HG03103 (cell line): ENCODE data around the gene VEZT.

Experiments
- ATAC-seq: cut with Tn5 transposase; IDR thresholded peaks from one replicate; pipeline ENCODE4 v1.9.1; 2021; ENCODE audit warnings: low read depth; ENCODE audit not compliant: unreplicated experiment

The VEZT gene

GRCh38 chr12:95248604-95249360 is 31.2 kb downstream of the VEZT start:
- no peak for ATAC-seq

GRCh38 chr12:95253386-95253785 is 35.8 kb downstream of the VEZT start:
- ATAC-seq = no peak

- ATAC-seq = no peak
These were observed 39.9 kb downstream of the VEZT start for GRCh38 chr12:95257541-95257940.

- ATAC-seq = no peak
These were observed 40.5 kb downstream of the VEZT start for GRCh38 chr12:95258151-95258550.

GRCh38 chr12:95258803-95259202 is 41.2 kb downstream of the VEZT start:
- no peak for ATAC-seq

GRCh38 chr12:95259368-95259767 is 41.8 kb downstream of the VEZT start:
- ATAC-seq = no peak

GRCh38 chr12:95261109-95261508 is 43.5 kb downstream of the VEZT start:
- no peak for ATAC-seq

- ATAC-seq = no peak
These were observed 45.2 kb downstream of the VEZT start for GRCh38 chr12:95262808-95263207.

- ATAC-seq = no peak
These were observed 48.2 kb downstream of the VEZT start for GRCh38 chr12:95265765-95266164.

GRCh38 chr12:95266254-95266653 is 48.6 kb downstream of the VEZT start:
- no peak for ATAC-seq

- no peak for ATAC-seq
These were observed 52.3 kb downstream of the VEZT start for GRCh38 chr12:95269892-95270291.

GRCh38 chr12:95271465-95271864 is 53.9 kb downstream of the VEZT start:
- ATAC-seq = no peak

GRCh38 chr12:95277139-95277538 is 59.5 kb downstream of the VEZT start:
- ATAC-seq = no peak

- ATAC-seq = no peak
These were observed 62.2 kb downstream of the VEZT start for GRCh38 chr12:95279856-95280255.

- ATAC-seq = no peak
These were observed 64.7 kb downstream of the VEZT start for GRCh38 chr12:95282266-95282665.

- ATAC-seq = no peak
These were observed 65.8 kb downstream of the VEZT start for GRCh38 chr12:95283371-95283770.

GRCh38 chr12:95286713-95287112 is 69.1 kb downstream of the VEZT start:
- ATAC-seq = no peak

GRCh38 chr12:95291501-95291900 is 73.9 kb downstream of the VEZT start:
- no peak for ATAC-seq

GRCh38 chr12:95298916-95299315 is 81.3 kb downstream of the VEZT start:
- no peak for ATAC-seq

GRCh38 chr12:95300286-95300685 is 82.7 kb downstream of the VEZT start:
- no peak for ATAC-seq

GRCh38 chr12:95303476-95303875 is 85.9 kb downstream of the VEZT start:
- no peak for ATAC-seq

- ATAC-seq = no peak
These were observed 87.1 kb downstream of the VEZT start for GRCh38 chr12:95304673-95305198.
